ENCODE measurements around the gene FRAT2. TPM values are rescaled to one million over a fixed set of nuclear protein-coding genes. Genes with fewer than 3 reads are reported as not detected.

The FRAT2 gene
- total and polyA plus RNA-seq, 2 of the 13 experiments (the other 11 are each of a cell fraction or from before 2014, with no cell fraction given), result 7.2 to 14.1 TPM

- TF ChIP-seq, protein P1, sequence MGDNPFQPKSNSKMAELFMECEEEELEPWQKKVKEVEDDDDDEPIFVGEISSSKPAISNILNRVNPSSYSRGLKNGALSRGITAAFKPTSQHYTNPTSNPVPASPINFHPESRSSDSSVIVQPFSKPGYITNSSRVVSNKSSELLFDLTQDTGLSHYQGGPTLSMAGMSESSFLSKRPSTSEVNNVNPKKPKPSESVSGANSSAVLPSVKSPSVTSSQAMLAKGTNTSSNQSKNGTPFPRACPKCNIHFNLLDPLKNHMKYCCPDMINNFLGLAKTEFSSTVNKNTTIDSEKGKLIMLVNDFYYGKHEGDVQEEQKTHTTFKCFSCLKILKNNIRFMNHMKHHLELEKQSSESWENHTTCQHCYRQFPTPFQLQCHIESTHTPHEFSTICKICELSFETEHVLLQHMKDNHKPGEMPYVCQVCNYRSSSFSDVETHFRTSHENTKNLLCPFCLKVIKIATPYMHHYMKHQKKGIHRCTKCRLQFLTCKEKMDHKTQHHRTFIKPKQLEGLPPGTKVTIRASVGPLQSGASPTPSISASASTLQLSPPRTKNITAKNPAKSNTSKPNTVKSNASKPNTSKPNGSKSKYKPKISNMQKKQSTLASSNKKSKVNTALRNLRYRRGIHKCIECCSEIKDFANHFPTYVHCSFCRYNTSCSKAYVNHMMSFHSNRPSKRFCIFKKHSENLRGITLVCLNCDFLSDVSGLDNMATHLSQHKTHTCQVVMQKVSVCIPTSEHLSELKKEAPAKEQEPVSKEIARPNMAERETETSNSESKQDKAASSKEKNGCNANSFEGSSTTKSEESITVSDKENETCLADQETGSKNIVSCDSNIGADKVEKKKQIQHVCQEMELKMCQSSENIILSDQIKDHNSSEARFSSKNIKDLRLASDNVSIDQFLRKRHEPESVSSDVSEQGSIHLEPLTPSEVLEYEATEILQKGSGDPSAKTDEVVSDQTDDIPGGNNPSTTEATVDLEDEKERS (CRISPR knock-in tag; IDR thresholded peaks at IDR 0.05), result no peak
- TF ChIP-seq ZNF329 (CRISPR knock-in tag; IDR thresholded peaks at IDR 0.05; ENCODE audit: low read depth) (no peak), ZSCAN21 (CRISPR knock-in tag; IDR thresholded peaks at IDR 0.05; ENCODE audit: borderline replicate concordance) (no peak), ZSCAN31 (CRISPR knock-in tag; IDR thresholded peaks at IDR 0.05; ENCODE audit: low read depth) (no peak), DMAP1 (CRISPR knock-in tag; IDR thresholded peaks at IDR 0.05) (no peak), HOXD1 (CRISPR knock-in tag; IDR thresholded peaks at IDR 0.05) (no peak), ZNF709 (CRISPR knock-in tag; IDR thresholded peaks at IDR 0.05) (no peak), SP1 (IDR thresholded peaks at IDR 0.05) (no peak), SP1 (CRISPR knock-in tag; IDR thresholded peaks at IDR 0.05) (no peak), NFYB (CRISPR knock-in tag; IDR thresholded peaks at IDR 0.05) (no peak), ZBTB43 (CRISPR knock-in tag; conservative IDR thresholded peaks at IDR 0.05) (no peak), GTF3A (CRISPR knock-in tag; conservative IDR thresholded peaks at IDR 0.05) (no peak), MLLT10 (CRISPR knock-in tag; IDR thresholded peaks at IDR 0.05) (no peak), MLX (CRISPR knock-in tag; IDR thresholded peaks at IDR 0.05) (no peak)
- TF ChIP-seq, protein P2, sequence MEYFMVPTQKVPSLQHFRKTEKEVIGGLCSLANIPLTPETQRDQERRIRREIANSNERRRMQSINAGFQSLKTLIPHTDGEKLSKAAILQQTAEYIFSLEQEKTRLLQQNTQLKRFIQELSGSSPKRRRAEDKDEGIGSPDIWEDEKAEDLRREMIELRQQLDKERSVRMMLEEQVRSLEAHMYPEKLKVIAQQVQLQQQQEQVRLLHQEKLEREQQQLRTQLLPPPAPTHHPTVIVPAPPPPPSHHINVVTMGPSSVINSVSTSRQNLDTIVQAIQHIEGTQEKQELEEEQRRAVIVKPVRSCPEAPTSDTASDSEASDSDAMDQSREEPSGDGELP (IDR thresholded peaks at IDR 0.05; ENCODE audit: borderline replicate concordance, low read depth), result no peak
- TF ChIP-seq, protein P3, sequence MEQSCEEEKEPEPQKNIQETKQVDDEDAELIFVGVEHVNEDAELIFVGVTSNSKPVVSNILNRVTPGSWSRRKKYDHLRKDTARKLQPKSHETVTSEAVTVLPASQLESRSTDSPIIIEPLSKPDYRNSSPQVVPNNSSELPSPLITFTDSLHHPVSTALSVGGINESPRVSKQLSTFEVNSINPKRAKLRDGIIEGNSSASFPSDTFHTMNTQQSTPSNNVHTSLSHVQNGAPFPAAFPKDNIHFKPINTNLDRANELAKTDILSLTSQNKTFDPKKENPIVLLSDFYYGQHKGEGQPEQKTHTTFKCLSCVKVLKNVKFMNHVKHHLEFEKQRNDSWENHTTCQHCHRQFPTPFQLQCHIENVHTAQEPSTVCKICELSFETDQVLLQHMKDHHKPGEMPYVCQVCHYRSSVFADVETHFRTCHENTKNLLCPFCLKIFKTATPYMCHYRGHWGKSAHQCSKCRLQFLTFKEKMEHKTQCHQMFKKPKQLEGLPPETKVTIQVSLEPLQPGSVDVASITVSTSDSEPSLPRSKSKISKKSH (CRISPR knock-in tag; IDR thresholded peaks at IDR 0.05; ENCODE audit: borderline replicate concordance), result no peak
Measured at GRCh38 chr10:97356318-97356914, 21.9 kb upstream of the FRAT2 start (continued).
